ENCODE results near the gene IPPK. TPM values are rescaled to one million over a fixed set of nuclear protein-coding genes. Genes with fewer than 3 reads are reported as not detected.

IPPK gene
- polyA plus RNA-seq, 1 experiment, result 16.2 TPM

DNA sequence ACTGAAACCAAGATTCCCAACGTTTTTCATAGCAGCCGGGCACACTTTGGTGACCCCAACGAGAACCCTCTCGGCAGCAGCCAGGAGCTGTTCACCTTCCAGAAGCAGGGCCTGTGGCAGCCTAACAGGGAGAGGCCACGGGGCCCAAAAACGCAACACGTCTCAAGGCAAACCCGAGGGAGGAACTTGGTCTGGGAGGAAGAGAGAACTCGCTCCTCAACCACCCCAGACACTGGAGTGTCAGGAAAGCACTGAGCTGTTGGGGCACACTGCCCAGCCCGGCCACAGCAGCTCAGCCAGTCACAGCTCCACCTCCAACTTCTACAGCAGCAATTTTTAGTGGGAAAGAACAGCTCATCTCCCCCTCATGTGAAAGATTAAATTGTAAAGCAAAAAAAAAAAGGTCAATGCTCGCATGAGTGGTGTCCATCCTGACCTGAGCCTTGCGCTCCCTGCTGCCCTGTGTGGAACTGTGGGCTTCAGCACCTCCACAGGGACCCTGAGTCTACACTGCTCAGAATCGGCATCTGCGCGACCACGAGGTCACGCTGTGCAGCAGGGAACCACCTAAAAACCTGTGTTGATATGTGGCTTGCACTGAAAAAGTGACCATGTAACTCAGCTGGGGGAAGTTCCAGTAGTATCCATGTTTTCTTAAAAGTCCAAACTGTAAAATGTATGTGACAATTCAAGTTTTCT lies 55.0 kb downstream of the IPPK start:
- peaks cover 7% of the 10 kb centered on the region for H3K36me3 ChIP-seq (ENCODE audit: control insufficient read depth, insufficient read depth, low read length)
- H3K27me3 ChIP-seq (ENCODE audit: control insufficient read depth, insufficient read depth, low read length), result no peaks in the 10 kb centered on the region
- TF ChIP-seq, protein P1, sequence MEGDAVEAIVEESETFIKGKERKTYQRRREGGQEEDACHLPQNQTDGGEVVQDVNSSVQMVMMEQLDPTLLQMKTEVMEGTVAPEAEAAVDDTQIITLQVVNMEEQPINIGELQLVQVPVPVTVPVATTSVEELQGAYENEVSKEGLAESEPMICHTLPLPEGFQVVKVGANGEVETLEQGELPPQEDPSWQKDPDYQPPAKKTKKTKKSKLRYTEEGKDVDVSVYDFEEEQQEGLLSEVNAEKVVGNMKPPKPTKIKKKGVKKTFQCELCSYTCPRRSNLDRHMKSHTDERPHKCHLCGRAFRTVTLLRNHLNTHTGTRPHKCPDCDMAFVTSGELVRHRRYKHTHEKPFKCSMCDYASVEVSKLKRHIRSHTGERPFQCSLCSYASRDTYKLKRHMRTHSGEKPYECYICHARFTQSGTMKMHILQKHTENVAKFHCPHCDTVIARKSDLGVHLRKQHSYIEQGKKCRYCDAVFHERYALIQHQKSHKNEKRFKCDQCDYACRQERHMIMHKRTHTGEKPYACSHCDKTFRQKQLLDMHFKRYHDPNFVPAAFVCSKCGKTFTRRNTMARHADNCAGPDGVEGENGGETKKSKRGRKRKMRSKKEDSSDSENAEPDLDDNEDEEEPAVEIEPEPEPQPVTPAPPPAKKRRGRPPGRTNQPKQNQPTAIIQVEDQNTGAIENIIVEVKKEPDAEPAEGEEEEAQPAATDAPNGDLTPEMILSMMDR (IDR thresholded peaks at IDR 0.05; ENCODE audit: insufficient read depth, low read depth, low read length), result no peak
- DNase-seq (ENCODE audit: low read depth), result no peak
- no peak overlapping the region for H3K4me3 ChIP-seq (ENCODE audit: low read depth, low read length)
- ChIA-PET CTCF (interaction anchor here (0.7 to 1.0 kb wide), 2 partner anchors 10 to 12 kb away, joined by 3 read pairs; no protein-coding TSS in a partner anchor), POLR2A (no interaction called here)

DNA sequence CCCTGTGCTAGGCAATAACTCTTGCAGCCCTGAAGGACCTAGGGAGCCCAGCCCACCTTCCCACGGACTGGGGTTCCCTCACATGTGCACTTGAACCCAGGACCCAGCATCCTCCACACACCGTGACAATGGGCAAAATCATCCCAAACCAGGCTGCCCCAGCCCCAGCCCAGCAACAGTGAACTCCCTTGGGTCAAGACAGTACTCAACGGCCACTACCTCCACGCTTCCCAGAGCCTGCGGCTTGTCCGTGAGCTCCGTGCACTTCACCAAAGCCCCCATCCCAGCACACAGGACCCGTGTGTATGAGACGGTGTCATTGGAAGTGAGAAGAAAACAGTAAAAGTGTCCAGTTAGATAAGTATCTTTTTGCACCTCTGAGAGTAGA lies 55.8 kb downstream of the IPPK start:
- POLR2A ChIA-PET, result no interaction called here
- CTCF ChIA-PET, result interaction anchor here (1.8 kb wide), 1 partner anchor 20 kb away, joined by 5 read pairs; no protein-coding TSS in a partner anchor
- no peak for DNase-seq (ENCODE audit: low read depth)
- no peak overlapping the region for H3K4me3 ChIP-seq (ENCODE audit: low read depth, low read length)
- peaks cover 7% of the 10 kb centered on the region for H3K36me3 ChIP-seq (ENCODE audit: control insufficient read depth, insufficient read depth, low read length)
- H3K27me3 ChIP-seq (ENCODE audit: control insufficient read depth, insufficient read depth, low read length), result no peaks in the 10 kb centered on the region
- TF ChIP-seq, protein P1 (IDR thresholded peaks at IDR 0.05; ENCODE audit: insufficient read depth, low read depth, low read length), result no peak

DNA sequence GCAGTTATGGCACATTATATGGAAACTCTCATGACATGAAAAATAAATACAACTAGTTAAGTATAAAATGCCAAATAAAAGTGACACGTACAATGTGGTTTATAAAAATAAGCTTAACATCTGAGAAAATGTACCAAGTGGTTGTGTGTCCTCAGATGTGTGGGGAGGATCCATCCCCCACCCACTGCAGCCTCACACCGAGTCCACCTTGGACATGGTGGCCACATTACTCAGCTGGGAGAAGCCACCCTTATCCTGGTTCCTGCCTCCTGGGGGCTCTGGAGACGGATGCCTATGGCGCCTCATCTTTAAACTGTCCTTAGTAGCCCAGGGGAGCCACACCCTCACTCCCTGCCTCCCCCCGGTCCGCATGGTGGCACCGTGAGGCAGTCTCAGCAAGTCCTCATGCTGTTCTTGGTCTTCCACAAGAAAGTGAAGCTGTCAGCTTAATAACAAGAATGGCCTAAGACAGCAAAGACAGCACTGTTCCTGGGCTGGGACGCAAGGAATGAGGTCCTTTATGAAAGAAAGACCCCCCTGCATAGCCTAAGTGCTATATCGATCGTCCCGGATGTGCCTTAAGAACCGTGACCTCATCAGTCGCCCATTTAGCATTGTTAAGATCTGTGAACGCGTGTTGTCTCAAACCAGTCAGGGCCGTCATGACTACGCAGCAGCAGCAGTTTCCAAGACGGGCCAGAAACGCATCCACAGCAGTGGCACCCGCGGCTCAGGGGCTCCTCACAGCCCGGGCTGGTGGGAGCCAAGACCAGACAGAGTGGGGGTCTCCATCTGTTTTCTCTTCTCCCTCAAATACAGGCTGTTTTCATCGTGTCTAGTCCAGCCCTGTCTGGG lies 56.4 kb downstream of the IPPK start:
- Histone ChIP-seq H3K4me3 (ENCODE audit: low read depth, low read length) (no peak overlapping the region), H3K27me3 (ENCODE audit: control insufficient read depth, insufficient read depth, low read length) (no peaks in the 10 kb centered on the region), H3K36me3 (ENCODE audit: control insufficient read depth, insufficient read depth, low read length) (peaks cover 7% of the 10 kb centered on the region)
- DNase-seq (ENCODE audit: low read depth), result no peak
- TF ChIP-seq, protein P1 (IDR thresholded peaks at IDR 0.05; ENCODE audit: insufficient read depth, low read depth, low read length), result no peak
- POLR2A ChIA-PET, result no interaction called here
- CTCF ChIA-PET, result interaction anchor here (1.8 kb wide), 1 partner anchor 20 kb away, joined by 5 read pairs; no protein-coding TSS in a partner anchor

DNA sequence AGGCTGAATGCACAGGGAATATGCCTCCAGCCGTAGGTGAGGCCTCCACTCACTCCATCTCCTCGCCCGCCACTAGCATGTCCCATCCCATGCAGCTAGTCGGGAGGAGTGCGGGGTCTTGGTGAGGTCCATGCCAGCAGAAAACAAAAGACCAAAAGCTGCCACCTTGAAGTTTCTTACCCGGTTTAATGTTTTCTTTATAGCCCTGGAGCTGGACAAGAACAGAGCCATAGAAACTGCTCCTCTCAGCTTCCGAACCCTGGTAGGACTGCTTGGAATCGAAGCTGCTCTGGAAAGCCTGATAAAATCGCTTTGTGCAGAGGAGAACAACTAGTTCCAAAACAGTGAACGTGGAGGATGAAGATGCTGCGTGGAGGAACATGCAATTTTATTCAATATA lies 57.1 kb downstream of the IPPK start:
- POLR2A ChIA-PET, result no interaction called here

More for the DNA sequence above, 57.1 kb downstream of the IPPK start:
- CTCF ChIA-PET, result interaction anchor here (1.8 kb wide), 1 partner anchor 21 kb away, joined by 5 read pairs; no protein-coding TSS in a partner anchor
- Histone ChIP-seq H3K36me3 (ENCODE audit: control insufficient read depth, insufficient read depth, low read length) (peaks cover 5% of the 10 kb centered on the region), H3K27me3 (ENCODE audit: control insufficient read depth, insufficient read depth, low read length) (no peaks in the 10 kb centered on the region), H3K4me3 (ENCODE audit: low read depth, low read length) (no peak overlapping the region)
- DNase-seq (ENCODE audit: low read depth), result no peak
- TF ChIP-seq, protein P1 (IDR thresholded peaks at IDR 0.05; ENCODE audit: insufficient read depth, low read depth, low read length), result no peak

Measured in BJ (cell line).